ENCODE data around the gene DENND1A.
A peak's percentile ranks its signal among the peaks of the same experiment; 100 is the strongest.
"Not testable (repeated sequence)": the region's sequence is repeated elsewhere in the genome, so short reads cannot be mapped to it uniquely, and the experiment has no call there.

Gene DENND1A

DNA sequence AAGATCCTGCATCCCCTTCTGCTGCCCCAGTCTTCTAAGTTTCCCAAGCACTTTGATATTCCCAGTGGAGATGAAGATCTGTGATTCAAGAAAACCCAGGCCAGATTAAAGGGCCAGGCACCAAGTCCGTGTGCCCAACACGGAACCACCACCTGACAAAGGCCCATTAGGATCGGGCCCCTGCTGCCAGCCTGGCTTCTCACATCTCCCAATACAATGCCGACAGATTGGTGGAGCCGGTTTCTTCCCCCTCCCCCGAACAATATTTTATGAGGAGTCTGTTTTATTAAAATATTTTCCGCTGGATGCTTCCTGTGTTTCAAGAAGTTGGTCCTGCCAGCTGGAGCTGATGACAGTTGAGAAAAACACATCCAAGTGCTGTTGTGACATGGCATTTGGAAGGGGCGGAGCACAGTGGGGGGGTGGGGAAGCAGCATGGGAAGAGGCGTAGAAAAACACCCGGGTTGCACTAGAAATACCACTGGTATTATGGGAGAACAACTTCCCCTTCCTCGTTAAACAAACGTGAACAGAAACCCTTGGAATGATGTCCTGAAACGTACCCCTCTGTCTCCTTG is 528.9 kb downstream of the DENND1A start:
- DNase-seq = no peak

DNA sequence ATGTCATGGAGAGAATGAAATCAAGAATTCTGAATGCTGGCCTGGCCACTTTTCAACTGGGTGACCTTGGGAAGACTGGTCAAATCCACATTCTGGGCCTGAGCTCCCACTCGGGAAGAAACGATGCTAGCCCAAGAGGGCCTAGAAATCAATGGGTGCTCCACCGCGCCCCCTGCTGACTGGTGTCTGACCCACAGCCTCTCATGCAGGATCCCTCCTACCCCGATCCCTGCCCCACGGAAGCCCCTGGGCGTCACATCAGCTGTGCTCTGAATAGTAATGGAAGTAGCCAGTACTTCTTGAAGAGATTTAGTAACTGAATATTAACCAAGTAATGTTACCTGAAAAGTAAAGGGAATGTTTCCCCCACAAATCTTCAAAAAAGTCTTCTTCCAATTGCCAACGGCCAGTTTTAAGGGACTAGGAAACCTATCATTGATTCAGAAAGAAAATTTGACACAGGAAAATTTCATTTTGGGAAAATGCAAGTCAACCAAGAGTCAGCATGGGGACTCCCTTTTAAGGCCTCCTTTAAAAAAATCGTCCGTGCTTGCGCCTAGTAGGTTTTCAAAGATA is 530.0 kb downstream of the DENND1A start:
- no peak for DNase-seq

DNA sequence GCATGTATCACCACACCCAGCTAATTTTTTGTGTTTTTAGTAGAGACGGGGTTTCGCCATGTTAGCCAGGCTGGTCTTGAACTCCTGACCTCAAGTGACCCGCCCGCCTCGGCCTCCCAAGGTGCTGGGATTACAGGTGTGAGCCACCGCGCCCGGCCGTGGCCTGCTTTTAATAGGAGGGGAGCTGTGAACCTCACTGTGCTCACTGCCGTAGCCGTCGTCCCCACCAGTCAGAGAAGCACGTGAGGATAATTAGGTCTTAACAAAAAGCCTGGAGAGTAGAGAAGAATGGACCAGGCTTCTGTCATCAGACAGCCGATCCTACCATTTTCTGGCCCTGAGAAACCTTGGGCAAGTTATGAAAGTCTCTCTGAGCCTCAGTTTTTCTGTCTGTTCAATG is 531.0 kb downstream of the DENND1A start:
- DNase-seq = not testable (repeated sequence)

DNA sequence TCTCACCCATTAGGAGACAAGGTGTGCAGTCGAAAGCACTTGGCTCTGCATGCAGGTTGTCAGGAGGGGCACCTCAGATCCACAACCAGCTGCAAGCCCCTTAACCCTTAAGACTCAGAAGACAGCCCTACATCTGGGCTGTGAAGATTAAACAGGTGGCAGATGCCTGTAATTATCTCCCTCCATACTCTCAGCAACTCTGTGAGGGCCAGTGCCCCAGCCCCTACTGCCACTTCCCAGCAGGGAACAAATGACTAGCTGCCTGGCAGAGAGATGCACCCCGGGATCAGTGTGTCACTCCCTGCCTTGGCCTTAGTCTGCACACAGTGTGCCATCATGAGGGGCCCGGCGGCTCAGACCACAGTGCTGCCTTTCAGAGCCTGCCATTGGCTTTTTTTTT is 532.0 kb downstream of the DENND1A start:
- no peak for DNase-seq

DNA sequence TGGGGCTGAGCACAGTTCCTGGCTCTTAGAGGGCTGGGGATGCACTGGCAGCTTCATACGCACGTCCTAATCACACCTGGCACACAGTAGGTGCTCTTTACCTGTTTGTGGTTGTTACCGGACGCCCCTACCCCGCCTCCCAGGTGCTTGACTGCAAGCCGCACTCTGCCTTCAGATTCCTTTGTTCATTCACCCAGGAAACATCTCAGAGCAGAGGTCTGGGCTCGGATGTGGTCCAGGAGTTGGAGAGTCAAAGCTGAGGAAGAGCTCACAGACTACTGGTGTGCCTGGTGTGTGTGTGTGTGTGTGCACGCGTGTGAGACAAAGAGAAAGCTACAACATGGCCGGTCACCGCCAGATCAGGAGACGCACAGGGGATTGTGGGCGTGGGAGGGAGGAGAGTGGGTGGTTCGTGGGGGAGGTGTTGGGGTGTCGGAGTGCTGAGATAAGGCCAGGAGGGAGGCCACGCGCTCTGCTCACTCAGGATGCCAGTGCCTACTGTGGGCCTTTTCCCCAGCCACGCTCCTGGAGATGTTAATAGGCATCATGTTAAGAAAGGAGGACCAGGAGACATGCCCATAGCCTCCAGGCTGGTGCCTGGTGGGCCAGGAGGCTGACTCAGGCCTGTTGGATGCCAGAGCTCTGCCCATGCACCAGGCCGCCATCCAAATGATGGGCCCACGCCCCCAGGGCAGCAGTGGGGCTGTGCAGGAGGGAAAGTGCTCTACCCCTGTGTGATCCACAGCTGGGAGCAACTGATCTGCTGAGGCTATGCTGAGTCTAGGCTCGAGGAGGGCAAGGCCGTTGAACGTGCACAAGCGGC is 534.0 kb downstream of the DENND1A start:
- DNase-seq = no peak

DNA sequence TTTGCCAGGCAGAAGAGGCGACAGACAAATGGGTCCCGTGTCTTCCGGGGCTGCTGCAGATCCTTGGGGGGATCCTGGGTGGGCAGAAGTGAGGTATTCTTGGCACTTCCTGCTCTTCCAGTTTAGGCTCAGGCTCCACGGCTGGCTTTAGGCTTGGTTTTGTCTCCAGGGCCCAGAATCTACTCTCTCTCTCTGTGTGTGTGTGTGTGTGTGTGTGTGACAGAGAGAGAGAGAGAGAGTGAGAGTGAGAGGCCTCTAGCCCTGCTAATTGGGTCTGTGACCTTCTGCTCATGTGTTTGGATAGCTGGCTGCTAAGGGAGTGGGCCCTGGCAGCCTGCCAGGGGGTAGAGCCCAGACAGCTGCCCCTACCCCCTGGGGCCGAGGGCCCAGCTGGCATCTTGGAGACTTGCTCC is 534.6 kb downstream of the DENND1A start:
- DNase-seq = peak; percentile 21

DNA sequence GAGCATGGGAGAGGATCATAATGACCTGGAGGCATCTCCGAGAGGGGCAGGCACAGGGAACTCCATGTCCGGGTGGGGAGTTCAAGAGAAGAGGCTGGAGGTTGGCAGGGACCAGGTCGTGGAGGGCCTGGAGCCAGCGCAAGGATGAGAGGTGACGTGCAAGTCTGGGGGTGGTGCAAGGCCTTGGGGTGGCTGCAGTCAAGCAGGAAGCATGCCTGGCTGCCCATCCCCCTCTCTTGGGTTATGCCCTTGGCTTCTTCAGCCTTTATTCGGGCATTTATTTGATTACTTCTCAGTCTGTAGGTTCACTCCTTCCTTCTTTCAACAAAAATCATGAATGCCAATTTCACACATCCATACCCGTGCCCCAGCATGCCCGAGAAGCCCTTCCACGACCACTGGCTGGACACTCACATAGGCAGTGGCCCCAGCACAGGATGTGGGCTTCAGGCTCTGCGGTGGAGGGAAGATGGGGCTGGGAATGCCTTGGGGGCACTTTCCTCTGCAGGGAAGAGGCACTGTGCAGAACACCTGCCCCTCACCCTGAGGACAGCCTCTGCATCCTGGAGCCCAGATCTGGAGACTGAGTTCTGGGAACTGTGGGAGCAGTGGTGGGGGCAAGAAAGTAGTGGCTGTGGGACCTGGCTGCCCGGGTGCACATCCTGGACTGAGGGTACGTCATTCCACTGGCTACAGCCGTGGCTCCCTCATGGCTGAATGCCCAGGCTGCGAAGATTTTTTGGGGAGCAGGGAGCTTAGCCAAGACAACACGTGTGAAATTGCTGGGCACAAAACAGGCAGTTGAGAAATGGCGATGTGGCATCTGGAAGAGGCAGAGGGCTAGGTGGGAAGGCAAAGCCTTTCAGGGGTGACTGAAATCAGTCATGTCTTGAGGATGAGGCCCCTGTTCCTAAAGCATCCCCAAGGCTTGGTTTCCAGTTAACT is 535.4 kb downstream of the DENND1A start:
- DNase-seq = no peak

DNA sequence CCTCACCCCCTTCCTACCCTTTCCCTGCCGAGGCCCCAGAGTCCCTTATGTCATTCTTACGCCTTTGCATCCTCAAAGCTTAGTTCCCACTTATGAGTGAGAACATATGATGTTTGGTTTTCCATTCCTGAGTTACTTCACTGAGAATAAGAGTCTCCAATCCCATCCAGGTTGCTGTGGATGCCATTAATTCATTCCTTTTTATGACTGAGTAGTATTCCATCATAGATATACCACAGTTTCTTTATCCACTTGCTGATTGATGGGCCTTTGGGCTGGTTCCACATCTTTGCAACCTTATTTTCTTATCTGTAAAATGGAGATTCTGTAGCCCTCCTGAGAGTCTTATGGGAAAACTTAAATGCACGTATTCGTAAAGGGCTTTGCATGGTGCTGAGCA is 537.1 kb downstream of the DENND1A start:
- DNase-seq = no peak

DNA sequence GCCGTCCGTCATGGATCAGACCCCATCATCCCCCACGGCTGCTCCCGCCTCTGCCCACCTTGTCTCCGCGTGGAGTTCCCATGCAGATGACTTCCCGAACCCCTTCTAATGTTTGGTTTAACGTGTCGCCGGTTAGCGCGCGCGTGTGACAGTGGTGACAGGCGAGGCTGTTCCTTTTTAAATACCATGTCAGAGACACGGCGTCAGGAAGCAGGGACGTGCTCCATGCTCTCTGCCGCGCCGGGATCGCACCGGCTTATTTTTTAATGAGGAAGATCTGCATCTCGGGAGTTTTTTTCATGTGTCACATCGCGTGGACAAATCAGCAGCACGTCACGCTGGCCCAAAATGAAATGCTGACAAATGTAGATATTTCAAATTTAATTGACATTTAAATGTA is 538.0 kb downstream of the DENND1A start:
- DNase-seq = no peak

DNA sequence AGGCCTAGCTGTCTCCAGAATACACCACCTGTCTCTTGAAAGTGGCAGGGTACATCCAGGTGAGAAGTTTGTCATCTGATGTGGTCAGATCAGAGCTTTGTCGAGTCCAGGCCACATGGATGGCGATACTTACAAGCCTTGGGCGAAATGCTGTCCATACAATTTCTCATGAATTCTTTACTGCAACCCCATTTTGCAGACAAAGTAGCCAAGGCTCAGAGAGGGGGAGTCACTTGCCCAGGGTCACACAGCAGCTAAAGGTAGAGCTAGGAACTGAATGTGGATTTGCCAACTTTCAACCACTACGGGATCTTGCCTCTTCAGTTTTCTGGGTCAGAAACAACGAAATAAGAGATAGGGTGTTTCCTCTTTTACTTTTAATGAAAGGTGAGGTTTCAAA is 538.7 kb downstream of the DENND1A start:
- no peak for DNase-seq

DNA sequence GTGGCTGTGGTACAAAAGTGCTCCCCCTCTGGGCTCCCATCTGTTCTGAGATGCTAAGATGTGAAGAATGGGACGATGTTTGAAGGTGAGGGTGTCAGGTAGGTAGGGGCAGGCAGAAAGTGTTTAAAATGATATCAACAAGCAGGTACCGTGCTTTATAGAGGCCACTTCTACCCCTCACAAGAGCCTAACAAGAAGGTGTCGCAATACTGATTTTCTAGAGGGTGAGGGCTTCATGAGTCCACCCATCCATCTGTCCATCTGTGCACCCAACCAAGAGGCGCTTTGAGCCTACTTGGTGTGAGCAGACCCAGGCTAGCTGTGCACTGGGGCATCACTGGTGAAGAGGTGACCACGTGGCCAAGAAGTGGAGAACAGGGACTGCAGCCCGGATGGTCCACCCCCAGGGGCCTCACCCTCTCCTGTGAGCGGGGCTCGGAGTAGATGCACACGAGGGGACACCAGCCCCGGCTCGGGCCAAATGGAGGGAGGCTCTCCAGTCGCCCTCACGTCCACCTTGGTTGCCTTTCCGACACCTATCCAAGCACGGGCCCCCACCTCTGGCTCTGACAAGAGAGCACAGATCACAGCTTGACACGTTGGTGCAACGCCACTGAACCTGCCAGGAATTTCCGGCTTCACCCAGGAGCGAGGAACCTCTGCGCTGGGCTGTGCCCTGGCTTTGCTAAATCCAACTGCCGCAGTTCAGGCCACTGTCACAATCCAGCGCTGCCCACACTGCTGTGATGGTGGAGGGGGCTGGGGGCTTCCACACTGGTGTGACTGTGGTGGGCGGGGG is 539.4 kb downstream of the DENND1A start:
- DNase-seq = no peak

DNA sequence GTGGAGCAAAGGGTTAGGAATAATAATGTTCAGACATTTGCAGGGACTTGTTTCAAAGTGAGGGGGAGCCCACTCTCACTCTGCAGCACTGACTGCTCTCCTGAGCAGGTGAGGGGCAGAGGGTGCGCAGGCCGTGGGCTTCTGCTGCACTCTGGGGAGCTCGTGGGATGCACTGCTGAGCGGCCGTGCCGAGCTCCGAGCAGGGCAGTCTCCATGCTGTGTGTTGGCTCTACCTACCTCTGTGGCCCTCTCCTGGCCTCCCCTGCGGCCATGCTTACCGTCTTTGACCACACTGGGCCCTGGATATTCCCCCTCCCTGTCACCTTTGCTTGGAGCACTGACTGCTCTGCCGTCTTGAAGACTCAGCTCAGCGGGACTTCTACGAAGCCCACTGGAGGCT is 540.2 kb downstream of the DENND1A start:
- DNase-seq = no peak

DNA sequence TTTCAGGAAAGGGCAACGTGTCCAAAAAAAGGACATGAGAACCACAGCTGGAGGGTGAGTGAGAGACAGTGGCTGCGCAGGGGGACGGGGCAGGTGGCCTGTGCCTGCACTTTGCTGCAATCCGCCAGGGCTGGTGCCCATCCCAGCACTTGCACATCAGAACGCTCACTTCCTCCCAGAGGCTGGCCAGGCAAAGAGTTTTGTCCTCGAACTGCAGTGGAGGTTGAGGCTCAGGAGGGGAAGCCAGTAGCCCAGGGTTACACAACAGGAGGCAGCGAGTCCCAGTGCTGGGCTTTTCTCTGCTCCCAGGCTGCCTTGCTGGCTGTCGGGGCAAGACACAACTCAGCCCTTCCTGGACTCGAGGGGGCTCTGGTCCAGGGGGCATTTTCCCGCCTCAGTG is 540.9 kb downstream of the DENND1A start:
- DNase-seq = no peak

DNA sequence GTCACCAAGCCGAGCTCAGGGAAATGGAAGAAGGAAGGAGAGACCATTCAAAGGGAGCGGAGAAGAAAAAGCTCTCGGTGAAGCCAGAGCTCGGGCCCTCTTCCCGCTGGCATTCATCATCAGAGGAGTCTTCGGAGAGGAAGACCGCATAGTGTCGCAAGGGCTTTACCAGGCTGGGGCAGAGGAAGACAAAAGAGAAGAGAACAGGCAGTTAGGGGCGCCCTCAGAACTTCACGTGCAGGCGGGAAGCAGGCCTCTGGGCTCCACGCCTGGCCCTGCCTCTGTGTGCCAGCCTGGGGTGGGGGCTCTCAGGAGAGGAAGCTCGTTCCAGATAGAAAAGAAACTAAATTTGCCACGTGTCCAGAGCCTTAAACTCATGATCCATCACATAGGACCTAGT is 542.2 kb downstream of the DENND1A start:
- DNase-seq = no peak

DNA sequence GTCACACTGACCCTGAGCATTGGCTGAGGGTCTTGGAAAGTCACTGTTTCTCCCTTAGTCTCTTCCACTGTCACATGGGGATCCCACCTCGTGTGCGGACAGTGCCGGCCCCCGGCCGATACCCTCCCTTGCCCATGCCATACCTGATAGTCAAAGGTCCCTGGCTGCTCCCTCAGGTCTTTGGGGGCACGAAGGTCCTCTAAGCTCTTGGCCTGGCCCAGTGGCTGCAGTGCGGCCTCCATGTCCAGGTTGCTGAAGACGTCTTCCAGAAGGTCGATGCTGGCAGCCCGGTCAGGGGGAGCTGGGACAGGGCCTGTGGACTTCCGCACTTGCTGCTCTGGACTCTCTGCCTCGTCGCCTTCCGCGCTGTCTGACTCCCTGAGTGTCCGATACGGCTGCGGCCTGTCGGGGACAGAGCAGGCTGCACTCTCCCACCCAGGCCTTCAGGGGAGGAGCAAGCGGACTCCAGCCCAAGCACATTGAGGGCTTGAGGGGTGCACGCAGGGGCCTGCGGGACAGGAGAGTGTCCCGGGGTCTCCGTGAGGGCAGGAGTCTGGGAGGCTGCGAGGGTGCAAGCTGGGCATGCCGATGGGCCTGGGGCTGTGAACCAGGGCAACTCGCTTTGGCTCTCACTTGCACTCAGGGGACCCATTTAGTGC is 546.3 kb downstream of the DENND1A start:
- DNase-seq = no peak

DNA sequence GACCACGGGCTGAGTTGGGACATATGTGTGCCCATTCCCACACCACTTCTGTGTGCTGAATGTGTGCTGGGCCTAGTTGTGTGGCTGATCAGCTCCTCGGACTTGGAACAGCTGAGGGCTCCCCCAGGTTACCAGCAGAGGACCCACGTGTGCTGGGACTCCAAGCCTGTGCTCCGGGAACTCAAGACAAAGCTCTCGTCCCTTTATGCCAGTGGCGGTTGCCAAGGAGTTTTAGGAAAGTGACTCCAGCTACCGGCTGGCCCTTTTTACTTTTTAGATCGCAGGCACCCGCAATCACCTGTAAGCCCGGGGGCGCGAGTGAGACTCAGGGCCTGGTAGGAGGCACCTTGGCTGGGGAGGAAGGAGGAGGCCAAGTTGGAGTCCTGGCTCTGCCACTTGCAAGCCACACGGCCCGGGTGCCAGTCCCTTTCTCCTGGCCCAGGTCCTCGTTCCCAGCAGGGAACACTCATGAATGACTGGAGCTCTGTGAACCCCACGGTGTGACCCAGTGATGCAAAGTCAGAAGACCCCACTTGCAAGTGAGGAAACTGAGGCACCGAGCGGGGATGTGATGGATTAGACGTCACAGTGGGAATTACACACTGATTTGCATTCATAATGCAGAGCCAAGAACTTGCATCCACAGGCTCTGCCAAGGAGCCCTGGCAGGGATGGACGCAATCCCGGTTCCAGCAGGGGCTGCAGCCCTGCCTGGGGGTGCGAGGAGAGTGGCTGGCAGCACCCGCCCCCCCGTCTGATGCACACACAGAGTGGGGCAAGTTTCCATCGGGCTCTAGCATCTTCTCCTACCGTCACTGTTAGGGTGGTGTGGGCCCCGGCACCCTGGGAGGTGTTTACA is 547.0 kb downstream of the DENND1A start:
- DNase-seq = no peak

DNA sequence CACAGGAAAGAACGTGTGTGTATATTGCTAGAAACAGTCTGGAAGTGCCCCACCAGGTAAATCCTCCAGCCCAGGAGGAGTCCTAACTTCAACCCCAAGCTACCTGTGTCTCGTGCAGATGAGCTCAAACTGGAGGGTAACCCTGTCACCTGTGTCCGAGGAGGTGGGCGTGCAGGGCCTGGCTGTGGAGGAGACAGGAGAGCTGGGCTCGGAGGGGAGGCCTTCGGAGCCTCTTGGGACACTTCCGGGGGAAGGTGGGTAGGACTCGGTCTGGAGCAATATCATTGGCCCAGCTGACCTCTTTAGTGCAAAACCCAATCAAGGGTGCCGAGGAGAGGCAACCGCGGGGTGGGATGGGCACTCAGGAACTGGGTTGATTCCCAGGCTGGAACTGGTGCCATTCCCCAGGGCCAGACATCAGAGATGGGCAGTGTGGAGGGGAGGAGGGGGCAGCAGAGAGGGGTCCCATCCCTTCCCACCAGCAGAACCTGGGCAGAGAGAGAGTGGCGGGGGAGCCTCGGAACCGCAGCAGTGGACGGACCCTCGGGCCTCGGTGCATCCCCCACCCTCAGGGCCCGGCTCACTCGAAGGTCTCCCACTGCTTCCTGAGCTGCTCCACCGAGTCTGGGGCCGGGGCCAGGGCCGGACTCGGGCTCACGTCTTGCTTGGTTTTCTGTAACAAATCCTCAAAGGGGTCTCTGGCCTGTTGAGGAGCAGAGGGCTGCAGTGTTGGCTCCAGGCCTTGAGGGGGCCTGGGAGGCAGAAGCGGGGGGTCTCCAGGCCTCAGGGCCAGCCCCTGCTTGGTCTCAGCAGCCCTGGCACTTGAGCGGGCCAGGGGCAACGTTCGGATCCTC is 548.8 kb downstream of the DENND1A start:
- no peak for DNase-seq

DNA sequence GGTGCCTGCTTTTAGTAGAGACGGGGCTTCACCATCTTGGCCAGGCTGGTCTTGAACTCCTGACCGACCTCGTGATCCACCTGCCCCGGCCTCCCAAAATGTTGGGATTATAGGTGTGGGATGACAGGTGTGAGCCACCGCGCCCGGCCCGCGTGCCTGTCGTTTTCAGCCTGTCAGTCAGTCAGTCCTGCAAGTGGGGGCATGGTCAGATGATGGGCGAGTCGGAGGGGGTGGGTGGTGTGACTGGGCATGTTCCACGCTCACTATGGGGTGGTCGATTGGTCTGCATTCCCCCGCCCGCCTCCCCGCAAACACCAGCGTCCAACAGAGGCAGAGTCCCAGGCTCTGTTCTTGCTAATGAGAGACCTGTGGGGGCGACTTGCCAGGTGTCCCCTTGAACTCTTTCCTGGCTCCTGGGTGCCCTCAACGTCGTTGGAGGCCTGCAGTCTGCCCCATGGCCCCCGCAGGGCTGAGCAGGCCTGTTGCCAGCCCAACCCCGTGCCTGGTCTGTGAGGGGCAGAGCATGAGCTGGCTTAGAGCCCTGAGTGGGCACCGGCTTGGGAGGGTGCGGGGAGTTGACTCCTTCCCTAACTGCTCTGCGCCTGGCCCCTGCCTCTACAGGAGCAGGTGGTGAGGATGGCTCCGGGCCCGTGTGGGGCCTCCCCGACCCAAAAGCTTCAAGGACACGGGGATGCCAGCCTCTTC is 550.8 kb downstream of the DENND1A start:
- DNase-seq = no peak

DNA sequence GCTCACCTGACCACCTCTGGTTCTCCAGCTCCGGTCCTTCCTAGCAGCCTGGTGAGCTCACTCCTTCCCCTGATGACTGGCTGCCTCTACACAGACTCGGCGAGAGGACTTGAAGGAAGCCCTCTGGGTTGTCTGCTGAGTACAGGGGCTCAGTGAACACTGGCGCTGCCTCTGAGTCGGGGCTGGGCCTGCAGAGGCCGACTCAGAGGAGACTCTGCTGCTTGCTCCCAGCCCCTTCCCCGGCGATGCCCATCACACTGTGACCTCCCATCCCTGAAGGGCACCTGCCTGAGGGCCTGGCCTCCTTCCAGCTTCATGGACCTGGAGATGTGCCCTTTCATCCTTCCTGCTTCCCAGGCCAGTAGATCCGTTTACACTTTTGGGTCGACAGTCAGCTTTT is 551.9 kb downstream of the DENND1A start:
- DNase-seq = no peak
